ENCODE results near the gene CCNE1. TPM values are rescaled to one million over a fixed set of nuclear protein-coding genes. Genes with fewer than 3 reads are reported as not detected.

Gene CCNE1
- total RNA-seq, 1 experiment from 2014 or later, result 36.0 TPM

Other genes with a start within 250 kb of the CCNE1 start
- 45.1 to 52.9 TPM (median 46.7 TPM) in 3 replicates for gene POP4, start 205.7 kb upstream of the CCNE1 start, total RNA-seq (2021)
- gene PLEKHF1, start 146.5 kb upstream of the CCNE1 start, total RNA-seq (2021), result 10.8 to 17.9 TPM (median 14.0 TPM) in 3 replicates
- gene C19orf12, start 96.7 kb upstream of the CCNE1 start, total RNA-seq (2021), result 15.5 to 19.0 TPM (median 17.2 TPM) in 3 replicates
- gene URI1, start 130.2 kb downstream of the CCNE1 start, total RNA-seq (2021), result 56.9 to 59.5 TPM (median 57.1 TPM) in 3 replicates